ENCODE measurements around the gene PLK2.

PLK2 gene

GRCh38 chr5:58447226-58447625 is 12.7 kb downstream of the PLK2 start:
- no peak for DNase-seq

- DNase-seq, result no peak
These were observed 13.9 kb downstream of the PLK2 start for GRCh38 chr5:58446024-58446423.

DNA sequence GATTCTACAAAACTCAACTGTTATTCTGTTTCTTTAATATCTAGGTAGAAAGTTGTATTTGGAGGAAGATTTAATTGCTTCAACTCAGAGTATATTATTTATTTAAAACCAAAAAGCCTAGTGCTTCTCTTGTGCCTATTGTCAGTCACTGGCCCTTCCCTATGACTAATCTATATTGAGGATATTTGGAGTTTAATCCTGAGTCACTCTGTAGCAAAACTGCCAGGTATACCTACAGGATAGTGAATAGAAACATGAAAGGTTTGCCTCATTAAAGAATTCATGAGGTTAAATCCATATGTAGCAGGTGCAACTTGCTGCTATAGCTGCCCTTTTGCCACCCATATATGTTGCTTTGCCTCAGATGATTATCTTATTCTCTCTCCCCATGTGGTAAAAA is 15.1 kb downstream of the PLK2 start:
- no peak for DNase-seq

- DNase-seq, result no peak
These were observed 18.9 kb downstream of the PLK2 start for GRCh38 chr5:58440901-58441460.

GRCh38 chr5:58439094-58439644 is 20.7 kb downstream of the PLK2 start:
- no peak for DNase-seq

- DNase-seq, result no peak
These were observed 22.2 kb downstream of the PLK2 start for GRCh38 chr5:58437661-58438060.

DNA sequence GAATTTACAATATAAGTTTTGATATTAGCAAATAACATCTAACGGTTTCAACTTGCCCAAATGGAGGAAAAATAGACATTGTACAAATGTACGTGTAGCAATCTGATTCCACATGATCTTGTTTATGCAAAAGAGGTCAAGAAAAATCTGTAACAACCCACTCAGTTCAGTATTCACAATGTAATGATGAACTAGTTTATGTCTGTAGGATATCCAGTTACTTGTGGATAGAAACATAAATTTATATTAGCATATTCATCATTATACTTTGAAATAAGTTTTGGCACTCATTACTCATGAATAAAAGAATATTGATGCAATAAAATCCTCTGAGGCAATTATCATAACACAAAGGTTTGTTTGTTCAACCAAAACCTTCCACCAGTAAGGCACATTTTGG is 28.1 kb downstream of the PLK2 start:
- no peak for DNase-seq

DNA sequence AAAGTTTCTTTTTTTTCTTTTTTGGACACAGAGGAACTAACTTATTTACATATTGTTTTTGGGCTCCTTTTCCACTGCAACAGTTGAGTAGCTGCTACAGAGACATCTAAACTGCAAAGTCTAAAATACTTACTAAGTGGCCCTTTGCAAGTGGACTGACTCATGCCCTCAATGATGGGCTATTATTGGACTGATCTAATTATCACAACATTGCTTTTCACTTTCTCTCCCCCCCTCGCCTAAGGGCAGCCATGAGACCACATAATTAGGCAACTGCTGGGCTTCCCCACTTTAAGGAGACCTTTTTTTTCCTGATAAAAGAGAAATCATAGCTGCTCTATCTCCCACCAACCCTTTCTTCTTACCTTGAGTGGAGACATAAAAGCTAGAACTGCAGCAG is 47.0 kb downstream of the PLK2 start:
- no peak for DNase-seq

- DNase-seq, result no peak
These were observed 47.8 kb downstream of the PLK2 start for GRCh38 chr5:58412081-58412480.

- DNase-seq, result no peak
These were observed 48.5 kb downstream of the PLK2 start for GRCh38 chr5:58411372-58411771.

DNA sequence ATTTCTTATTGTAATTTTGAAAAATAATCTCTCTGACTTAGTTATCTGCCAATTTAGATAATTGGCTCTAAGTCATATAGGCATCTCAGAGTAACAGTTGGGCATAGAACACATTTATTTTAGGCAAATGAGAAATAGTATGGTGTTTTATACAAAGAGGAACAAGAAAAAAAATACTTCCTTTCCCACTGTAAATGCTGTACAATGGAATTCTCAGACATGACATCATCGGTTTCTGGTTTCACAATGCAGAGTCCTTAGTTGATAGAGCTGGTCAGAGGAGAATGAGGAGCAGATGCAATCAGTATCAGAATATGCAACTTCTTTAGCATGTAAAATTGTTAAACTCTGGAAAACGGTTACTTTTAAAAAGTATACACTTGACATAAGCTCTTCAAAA is 49.4 kb downstream of the PLK2 start:
- no peak for DNase-seq

DNA sequence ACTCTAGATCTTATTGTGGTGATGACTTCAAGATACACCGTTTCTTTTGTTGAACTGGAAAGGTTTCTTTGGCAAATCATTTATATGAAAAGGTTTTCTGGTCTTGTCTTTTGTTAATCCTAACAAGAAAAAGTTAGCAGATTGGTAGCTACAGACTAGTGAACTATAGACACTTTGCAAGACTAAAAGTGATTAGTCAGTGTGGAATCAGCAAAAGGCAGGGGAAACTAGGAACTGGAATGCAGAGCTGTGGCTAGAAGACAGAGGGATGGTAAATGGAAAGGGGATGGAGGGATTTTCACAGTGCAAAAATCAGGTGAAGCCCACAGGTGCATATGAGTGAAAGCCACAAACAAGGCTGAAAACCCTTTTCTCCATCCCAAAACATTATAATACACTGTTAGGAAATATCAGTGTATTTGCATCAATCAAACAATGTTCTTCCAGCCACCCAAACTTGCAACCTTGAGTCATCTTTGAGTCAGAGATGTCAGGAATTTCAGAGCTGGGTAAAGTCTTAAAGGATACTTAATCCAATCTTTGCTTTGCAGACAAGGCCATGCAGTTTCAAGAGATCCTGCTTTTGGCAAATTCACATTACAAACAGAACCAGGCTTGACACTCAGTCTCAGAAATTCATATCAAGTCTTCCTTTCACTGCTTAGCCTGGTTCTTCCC is 52.7 kb downstream of the PLK2 start:
- DNase-seq, result no peak

DNA sequence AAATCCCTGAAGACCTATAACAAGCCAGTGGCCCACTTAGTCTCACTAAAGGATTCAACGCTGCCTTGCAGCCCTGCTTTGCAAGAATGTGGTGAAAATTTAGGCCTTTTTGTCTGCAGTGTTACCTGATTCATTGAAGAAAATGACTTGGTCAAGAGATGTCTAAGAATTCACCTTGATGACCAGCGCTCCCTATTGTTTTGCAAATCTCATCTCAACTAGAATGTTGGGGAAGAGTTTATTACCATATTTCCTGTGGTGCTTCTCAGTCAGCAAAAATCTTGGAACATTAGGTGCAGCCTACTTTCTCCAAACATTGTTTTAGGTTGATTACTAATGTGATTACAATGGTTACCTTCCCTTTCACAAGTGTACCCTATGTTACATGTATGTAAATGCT is 53.5 kb downstream of the PLK2 start:
- no peak for DNase-seq

GRCh38 chr5:58405175-58405574 is 54.7 kb downstream of the PLK2 start:
- DNase-seq, result no peak

DNA sequence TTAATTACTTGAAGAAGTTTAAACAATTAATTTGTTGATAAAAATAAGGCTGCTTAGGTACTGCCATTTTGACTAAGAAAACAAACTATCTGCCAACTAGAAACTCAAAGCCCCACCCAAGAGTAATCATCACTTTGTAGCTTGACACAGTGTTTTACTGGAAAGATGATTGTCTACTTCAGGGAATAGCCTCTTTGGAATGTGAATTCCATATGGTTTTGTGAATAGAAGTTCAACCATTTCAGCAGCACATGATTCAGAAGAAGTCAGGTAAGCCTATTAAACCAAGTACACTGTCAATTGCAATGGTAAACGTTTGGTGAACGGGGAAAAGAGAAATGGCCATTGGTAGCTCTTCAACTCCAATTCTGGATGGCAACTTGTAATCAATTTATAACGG is 55.2 kb downstream of the PLK2 start:
- no peak for DNase-seq
